ENCODE results near the gene SS18.

The SS18 gene

GRCh38 chr18:26059357-26059756, 31.1 kb downstream of the SS18 start:
- no peak for DNase-seq

- no peak for DNase-seq
Observed at GRCh38 chr18:26057344-26057773, 33.1 kb downstream of the SS18 start.

GRCh38 chr18:26056291-26056690, 34.1 kb downstream of the SS18 start:
- DNase-seq, result no peak

GRCh38 chr18:26052505-26052904, 37.9 kb downstream of the SS18 start:
- no peak for DNase-seq

- no peak for DNase-seq
Observed at GRCh38 chr18:26051843-26052242, 38.6 kb downstream of the SS18 start.

GRCh38 chr18:26046419-26047077, 43.9 kb downstream of the SS18 start:
- DNase-seq, result no peak

- no peak for DNase-seq
Observed at GRCh38 chr18:26044807-26045206, 45.6 kb downstream of the SS18 start.

GRCh38 chr18:26040051-26040656, 50.3 kb downstream of the SS18 start:
- no peak for DNase-seq

GRCh38 chr18:26039203-26039602, 51.2 kb downstream of the SS18 start:
- no peak for DNase-seq

GRCh38 chr18:26036635-26037034, 53.8 kb downstream of the SS18 start:
- no peak for DNase-seq

GRCh38 chr18:26034850-26035497, 55.4 kb downstream of the SS18 start:
- DNase-seq, result no peak

GRCh38 chr18:26022585-26022984, 67.8 kb downstream of the SS18 start:
- no peak for DNase-seq

- DNase-seq, result no peak
Observed at GRCh38 chr18:26021061-26021754, 69.2 kb downstream of the SS18 start.

- no peak for DNase-seq
Observed at GRCh38 chr18:26017929-26018328, 72.5 kb downstream of the SS18 start.

GRCh38 chr18:26014462-26014861, 76.0 kb downstream of the SS18 start:
- DNase-seq, result no peak

- no peak for DNase-seq
Observed at GRCh38 chr18:26008619-26009018, 81.8 kb downstream of the SS18 start.

- DNase-seq, result no peak
Observed at GRCh38 chr18:26008096-26008495, 82.3 kb downstream of the SS18 start.

- no peak for DNase-seq
Observed at GRCh38 chr18:26005950-26006349, 84.5 kb downstream of the SS18 start.

GRCh38 chr18:26004832-26005231, 85.6 kb downstream of the SS18 start:
- no peak for DNase-seq

GRCh38 chr18:26003817-26004216, 86.6 kb downstream of the SS18 start:
- DNase-seq, result no peak

- no peak for DNase-seq
Observed at GRCh38 chr18:26003356-26003755, 87.1 kb downstream of the SS18 start.

GRCh38 chr18:26002375-26002910, 88.0 kb downstream of the SS18 start:
- no peak for DNase-seq

GRCh38 chr18:25998461-25998860, 92.0 kb downstream of the SS18 start:
- no peak for DNase-seq

- DNase-seq, result no peak
Observed at GRCh38 chr18:25992566-25992965, 97.8 kb downstream of the SS18 start.
